Stimulated activated CD8-positive, alpha-beta memory T cell treated with anti-CD3 and anti-CD28 coated beads, Interleukin-7, amount 100 ng/mL, for 1 hour (primary cell): ENCODE results near the gene TMEM186.
"Not testable (repeated sequence)": the region's sequence is repeated elsewhere in the genome, so short reads cannot be mapped to it uniquely, and the experiment has no call there.

Experiments
- DNase-seq, 2 donors: peaks; one replicate each; pipeline ENCODE4 v3.0.0-alpha.2; 2020; ENCODE audit warnings: low read depth in 2 of 2

The TMEM186 gene

GRCh38 chr16:8797364-8798173, at the start of gene TMEM186, which contains the start of gene PMM2:
TMEM186 (minus strand) TSS chr16:8797639; CDS start chr16:8797614, 25 bp downstream.
PMM2 (plus strand) TSS chr16:8797839; CDS start chr16:8797883, 44 bp downstream.
- DNase-seq, result peak; percentile 89 to 91

- no peak for DNase-seq
Measured at GRCh38 chr16:8847145-8847544, 49.7 kb upstream of the TMEM186 start.

GRCh38 chr16:8846401-8846932, 49.0 kb upstream of the TMEM186 start:
- DNase-seq, result no peak

- DNase-seq, result no peak
Measured at GRCh38 chr16:8845699-8846298, 48.4 kb upstream of the TMEM186 start.

GRCh38 chr16:8843296-8843695, 45.9 kb upstream of the TMEM186 start:
- not testable (repeated sequence) for DNase-seq

- DNase-seq, result not testable (repeated sequence)
Measured at GRCh38 chr16:8842016-8842415, 44.6 kb upstream of the TMEM186 start.

- not testable (repeated sequence) for DNase-seq
Measured at GRCh38 chr16:8837594-8837993, 40.2 kb upstream of the TMEM186 start.

GRCh38 chr16:8836797-8837196, 39.4 kb upstream of the TMEM186 start:
- DNase-seq, result not testable (repeated sequence)

- DNase-seq, result no peak
Measured at GRCh38 chr16:8832717-8833105, 35.3 kb upstream of the TMEM186 start.

GRCh38 chr16:8831871-8832716, 34.7 kb upstream of the TMEM186 start:
- no peak for DNase-seq

GRCh38 chr16:8831450-8831849, 34.0 kb upstream of the TMEM186 start:
- no peak for DNase-seq

GRCh38 chr16:8828541-8829165, 31.2 kb upstream of the TMEM186 start:
- DNase-seq, result no peak

GRCh38 chr16:8826278-8826879, 28.9 kb upstream of the TMEM186 start:
- DNase-seq, result no peak

GRCh38 chr16:8822403-8822802, 25.0 kb upstream of the TMEM186 start:
- DNase-seq, result no peak

- no peak for DNase-seq
Measured at GRCh38 chr16:8819411-8820034, 22.1 kb upstream of the TMEM186 start.

GRCh38 chr16:8818504-8819270, 21.2 kb upstream of the TMEM186 start:
- DNase-seq, result no peak

GRCh38 chr16:8816967-8817655, 19.7 kb upstream of the TMEM186 start:
- no peak for DNase-seq

GRCh38 chr16:8814095-8814806, 16.8 kb upstream of the TMEM186 start:
- DNase-seq, result no peak
